GM12878 (cell line): ENCODE measurements around the gene ENSA.

ENCODE experiments used
- BHLHE40 ChIP-seq, 2 experiments: fragments of 450-650 bp in 1 of 2; IDR thresholded peaks; 2 replicates each; pipeline ENCODE4 v1.6.1; 2011 to 2017; ENCODE audit warnings: low read depth in 2 of 2, borderline replicate concordance in 1 of 2, improper control_type of control experiment in 1 of 2, low read length in 1 of 2, mild to moderate bottlenecking in 1 of 2
- BRCA1 ChIP-seq: IDR thresholded peaks from 2 replicates; pipeline ENCODE4 v1.6.1; 2011; ENCODE audit warnings: low read depth, low read length, improper control_type of control experiment
- KAT2A ChIP-seq: conservative IDR thresholded peaks from 2 replicates; pipeline ENCODE4 v1.6.1; 2011; ENCODE audit warnings: low read depth, low read length; ENCODE audit not compliant: control insufficient read depth
- NFIC ChIP-seq: IDR thresholded peaks from 2 replicates; pipeline ENCODE4 v1.6.1; 2012; ENCODE audit warnings: low read depth, mild to moderate bottlenecking, inconsistent platforms, low read length, moderate library complexity
- TAF1 ChIP-seq: IDR thresholded peaks from 2 replicates; pipeline ENCODE4 v1.6.1; 2011; ENCODE audit warnings: mild to moderate bottlenecking, low read depth, low read length, borderline replicate concordance
- TF ChIP-seq, protein P1 (sequence below): IDR thresholded peaks from 2 replicates; pipeline ENCODE4 v1.6.1; 2012; ENCODE audit warnings: low read depth, low read length, improper control_type of control experiment
- TF ChIP-seq, protein P2 (sequence below), 3 experiments: IDR thresholded peaks in 2 of 3; conservative IDR thresholded peaks in 1 of 3; 2 replicates each; pipeline ENCODE4 v1.5.1; 2011; ENCODE audit warnings: low read depth in 3 of 3, low read length in 3 of 3, mild to moderate bottlenecking in 3 of 3, control low read depth in 2 of 3, moderate library complexity in 2 of 3, inconsistent platforms in 1 of 3, mixed read lengths in 1 of 3; ENCODE audit not compliant: control insufficient read depth in 2 of 3, insufficient read depth in 1 of 3; ENCODE audit errors: extremely low read depth in 1 of 3

DNA sequence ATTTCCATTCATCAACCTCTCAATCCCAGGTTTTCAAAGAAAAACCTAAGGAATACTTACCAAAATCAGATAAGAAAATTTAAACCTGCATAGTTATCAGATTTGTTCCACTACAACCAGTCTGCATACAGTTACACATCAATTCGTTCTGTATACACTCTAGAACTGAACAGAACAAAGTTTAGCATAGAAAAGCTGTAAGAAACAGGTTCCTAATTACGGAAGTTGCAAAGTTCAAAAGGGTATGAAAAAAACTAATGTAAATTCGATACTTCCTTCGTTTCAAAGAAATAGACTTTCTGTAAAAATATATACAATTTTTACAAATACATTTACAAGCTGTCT lies 53.1 kb downstream of the ENSA start:
- no peak for TF ChIP-seq KAT2A
- no peak for TF ChIP-seq BHLHE40 (IDR thresholded peaks at IDR 0.05; ENCODE audit: borderline replicate concordance in 1 of 2, low read depth in 2 of 2, low read length in 1 of 2)
- no peak for TF ChIP-seq TAF1
- no peak for TF ChIP-seq NFIC
- no peak for TF ChIP-seq BRCA1
- TF ChIP-seq, protein P1, sequence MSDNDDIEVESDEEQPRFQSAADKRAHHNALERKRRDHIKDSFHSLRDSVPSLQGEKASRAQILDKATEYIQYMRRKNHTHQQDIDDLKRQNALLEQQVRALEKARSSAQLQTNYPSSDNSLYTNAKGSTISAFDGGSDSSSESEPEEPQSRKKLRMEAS: no peak
- TF ChIP-seq, protein P2, sequence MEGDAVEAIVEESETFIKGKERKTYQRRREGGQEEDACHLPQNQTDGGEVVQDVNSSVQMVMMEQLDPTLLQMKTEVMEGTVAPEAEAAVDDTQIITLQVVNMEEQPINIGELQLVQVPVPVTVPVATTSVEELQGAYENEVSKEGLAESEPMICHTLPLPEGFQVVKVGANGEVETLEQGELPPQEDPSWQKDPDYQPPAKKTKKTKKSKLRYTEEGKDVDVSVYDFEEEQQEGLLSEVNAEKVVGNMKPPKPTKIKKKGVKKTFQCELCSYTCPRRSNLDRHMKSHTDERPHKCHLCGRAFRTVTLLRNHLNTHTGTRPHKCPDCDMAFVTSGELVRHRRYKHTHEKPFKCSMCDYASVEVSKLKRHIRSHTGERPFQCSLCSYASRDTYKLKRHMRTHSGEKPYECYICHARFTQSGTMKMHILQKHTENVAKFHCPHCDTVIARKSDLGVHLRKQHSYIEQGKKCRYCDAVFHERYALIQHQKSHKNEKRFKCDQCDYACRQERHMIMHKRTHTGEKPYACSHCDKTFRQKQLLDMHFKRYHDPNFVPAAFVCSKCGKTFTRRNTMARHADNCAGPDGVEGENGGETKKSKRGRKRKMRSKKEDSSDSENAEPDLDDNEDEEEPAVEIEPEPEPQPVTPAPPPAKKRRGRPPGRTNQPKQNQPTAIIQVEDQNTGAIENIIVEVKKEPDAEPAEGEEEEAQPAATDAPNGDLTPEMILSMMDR (IDR thresholded peaks at IDR 0.05 in 2 of 3, conservative IDR thresholded peaks at IDR 0.05 in 1 of 3; ENCODE audit: control insufficient read depth in 2 of 3, extremely low read depth in 1 of 3, insufficient read depth in 1 of 3, low read depth in 3 of 3, low read length in 3 of 3): no peak
